Measurements from ENCODE around the gene DYRK1A.

The DYRK1A gene

GRCh38 chr21:37507716-37508115 is 141.1 kb downstream of the DYRK1A start:
- DNase-seq (ENCODE audit: extremely low read depth, insufficient read length): no peak
- Histone ChIP-seq H3K27me3 (replicated peaks; ENCODE audit: control insufficient read depth, insufficient read depth, low read length) (no peaks in the 10 kb centered on the region), H3K4me3 (replicated peaks; ENCODE audit: low read depth, low read length) (no peak overlapping the region), H3K36me3 (ENCODE audit: control insufficient read depth, insufficient read depth, low read length) (peaks cover 23% of the 10 kb centered on the region)
- no peak for TF ChIP-seq CTCF (IDR thresholded peaks at IDR 0.05; ENCODE audit: insufficient read depth, low read length, poor library complexity, severe bottlenecking)

- peaks cover 26% of the 10 kb centered on the region for H3K36me3 ChIP-seq (ENCODE audit: control insufficient read depth, insufficient read depth, low read length)
- TF ChIP-seq CTCF (IDR thresholded peaks at IDR 0.05; ENCODE audit: insufficient read depth, low read length, poor library complexity, severe bottlenecking): no peak
- DNase-seq (ENCODE audit: extremely low read depth, insufficient read length): no peak
- H3K4me3 ChIP-seq (replicated peaks; ENCODE audit: low read depth, low read length): no peak overlapping the region
- H3K27me3 ChIP-seq (replicated peaks; ENCODE audit: control insufficient read depth, insufficient read depth, low read length): no peaks in the 10 kb centered on the region
These were observed 141.8 kb downstream of the DYRK1A start for GRCh38 chr21:37508341-37508740.

- no peak for TF ChIP-seq CTCF (IDR thresholded peaks at IDR 0.05; ENCODE audit: insufficient read depth, low read length, poor library complexity, severe bottlenecking)
- Histone ChIP-seq H3K36me3 (ENCODE audit: control insufficient read depth, insufficient read depth, low read length) (peaks cover 27% of the 10 kb centered on the region), H3K27me3 (replicated peaks; ENCODE audit: control insufficient read depth, insufficient read depth, low read length) (no peaks in the 10 kb centered on the region), H3K4me3 (replicated peaks; ENCODE audit: low read depth, low read length) (no peak overlapping the region)
- no peak for DNase-seq (ENCODE audit: extremely low read depth, insufficient read length)
These were observed 143.3 kb downstream of the DYRK1A start for GRCh38 chr21:37509802-37510393.

- Histone ChIP-seq H3K27me3 (replicated peaks; ENCODE audit: control insufficient read depth, insufficient read depth, low read length) (no peaks in the 10 kb centered on the region), H3K36me3 (ENCODE audit: control insufficient read depth, insufficient read depth, low read length) (peaks cover 21% of the 10 kb centered on the region), H3K4me3 (replicated peaks; ENCODE audit: low read depth, low read length) (no peak overlapping the region)
- DNase-seq (ENCODE audit: extremely low read depth, insufficient read length): no peak
- no peak for TF ChIP-seq CTCF (IDR thresholded peaks at IDR 0.05; ENCODE audit: insufficient read depth, low read length, poor library complexity, severe bottlenecking)
These were observed 145.3 kb downstream of the DYRK1A start for GRCh38 chr21:37511848-37512247.

- H3K4me3 ChIP-seq (replicated peaks; ENCODE audit: low read depth, low read length): no peak overlapping the region
- H3K27me3 ChIP-seq (replicated peaks; ENCODE audit: control insufficient read depth, insufficient read depth, low read length): no peaks in the 10 kb centered on the region
- no peak for DNase-seq (ENCODE audit: extremely low read depth, insufficient read length)
- peaks cover 21% of the 10 kb centered on the region for H3K36me3 ChIP-seq (ENCODE audit: control insufficient read depth, insufficient read depth, low read length)
- no peak for TF ChIP-seq CTCF (IDR thresholded peaks at IDR 0.05; ENCODE audit: insufficient read depth, low read length, poor library complexity, severe bottlenecking)
These were observed 146.8 kb downstream of the DYRK1A start for GRCh38 chr21:37513383-37513782.

All from GM06990 (cell line).